GM21526 (cell line): ENCODE data around the gene SKIC8.

Experiments used
- ATAC-seq: cut with Tn5 transposase; IDR thresholded peaks from one replicate; pipeline ENCODE4 v1.9.1; 2021; ENCODE audit warnings: moderate library complexity; ENCODE audit not compliant: unreplicated experiment, low FRiP score

The SKIC8 gene

DNA sequence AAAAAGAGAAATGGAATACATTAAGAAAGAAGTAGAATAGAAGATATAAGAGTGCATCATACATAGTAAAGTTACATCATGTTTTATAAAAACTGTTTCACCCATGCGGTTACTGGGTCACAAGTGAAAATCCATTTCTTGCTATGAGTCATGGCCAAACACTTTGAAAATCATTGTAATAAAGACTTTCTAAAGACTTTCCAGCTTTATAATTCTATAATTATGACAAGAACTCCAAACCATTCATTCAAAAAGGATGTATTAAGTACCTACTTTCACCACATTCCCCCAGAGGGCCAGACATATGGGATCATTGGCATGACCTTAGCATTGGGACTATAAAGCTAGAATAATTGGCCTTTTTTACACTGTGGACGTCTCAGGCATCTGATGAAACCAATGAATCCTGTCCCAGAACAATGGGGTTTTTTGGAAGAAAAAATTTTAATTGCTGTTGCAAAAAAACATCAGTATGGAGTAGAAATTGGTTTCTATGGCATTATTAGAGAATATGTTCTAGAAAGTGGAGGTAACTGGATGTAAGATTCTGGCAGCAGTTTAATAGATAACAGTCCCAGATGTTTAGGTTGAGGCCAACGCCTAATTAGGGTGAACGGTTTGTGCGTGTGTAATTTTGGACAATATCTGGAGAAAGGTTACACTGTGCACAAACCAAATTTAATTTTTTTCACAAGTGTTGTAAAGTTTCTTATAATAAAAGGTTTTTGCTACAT, 3.3 kb upstream of the SKIC8 start:
- no peak for ATAC-seq

DNA sequence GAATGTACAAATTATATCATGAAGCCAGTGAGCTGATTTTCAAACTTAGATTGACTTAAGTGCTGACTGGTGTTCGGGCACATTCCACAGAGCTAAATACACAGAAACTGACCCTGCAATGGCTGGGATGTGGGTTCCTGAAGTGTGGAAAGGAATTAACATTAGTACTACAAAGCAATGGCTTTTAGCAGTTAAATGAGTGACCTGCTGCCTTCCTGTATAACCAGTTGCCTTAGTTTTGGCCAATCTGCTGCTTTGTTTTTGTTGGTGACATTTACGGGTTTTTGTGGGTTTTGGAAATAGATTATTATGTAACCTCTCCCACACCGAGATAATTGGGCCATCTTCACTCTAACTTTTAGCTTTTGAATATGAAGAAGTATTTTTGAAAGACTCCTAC, 2.4 kb upstream of the SKIC8 start:
- ATAC-seq, result no peak

GRCh38 chr15:78301326-78301725, 1.9 kb upstream of the SKIC8 start:
- no peak for ATAC-seq

- no peak for ATAC-seq
Measured at GRCh38 chr15:78292219-78292618, 7.2 kb downstream of the SKIC8 start.

DNA sequence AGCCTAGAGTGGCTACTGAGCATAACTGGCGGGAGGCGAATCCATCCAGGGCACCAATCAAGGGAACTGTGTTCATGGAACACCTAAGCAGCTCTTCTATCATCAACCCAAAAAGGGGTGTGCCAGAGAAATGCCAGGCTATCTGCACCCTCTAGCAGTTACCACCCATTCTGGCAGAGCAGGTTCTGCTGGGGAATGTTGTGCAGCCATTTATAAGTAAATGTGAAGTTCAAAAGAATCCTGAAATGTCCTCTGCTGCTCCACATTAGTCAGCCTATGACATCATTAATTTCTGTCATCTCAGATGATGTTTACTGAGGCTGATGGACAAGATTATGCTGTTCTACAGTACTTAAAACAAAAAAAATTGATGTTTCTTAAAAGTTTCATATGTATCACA, 7.7 kb downstream of the SKIC8 start:
- ATAC-seq, result no peak

GRCh38 chr15:78291052-78291451, 8.4 kb downstream of the SKIC8 start:
- ATAC-seq, result no peak

- no peak for ATAC-seq
Measured at GRCh38 chr15:78290222-78290621, 9.2 kb downstream of the SKIC8 start.

GRCh38 chr15:78284758-78285157, 14.7 kb downstream of the SKIC8 start:
- ATAC-seq, result no peak

DNA sequence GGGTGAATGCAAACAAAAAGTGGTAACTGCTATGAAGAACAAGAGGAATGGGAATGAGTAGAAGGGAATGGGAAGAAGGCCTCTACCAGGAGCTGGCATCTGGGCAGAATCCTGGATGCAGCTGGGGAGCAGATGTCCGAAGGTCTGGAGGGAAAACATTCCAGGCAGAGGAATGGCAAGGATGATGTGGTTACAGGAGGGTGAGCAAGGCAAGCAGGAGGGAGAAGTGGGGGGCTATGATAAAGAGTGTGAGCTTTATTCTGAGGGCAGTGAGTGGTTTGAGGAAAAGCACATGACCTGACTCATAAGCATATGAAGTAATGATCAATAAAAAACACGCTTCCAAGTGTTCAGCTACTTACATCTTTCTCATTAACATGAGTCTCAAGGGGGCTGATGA, 17.1 kb downstream of the SKIC8 start:
- ATAC-seq, result no peak

DNA sequence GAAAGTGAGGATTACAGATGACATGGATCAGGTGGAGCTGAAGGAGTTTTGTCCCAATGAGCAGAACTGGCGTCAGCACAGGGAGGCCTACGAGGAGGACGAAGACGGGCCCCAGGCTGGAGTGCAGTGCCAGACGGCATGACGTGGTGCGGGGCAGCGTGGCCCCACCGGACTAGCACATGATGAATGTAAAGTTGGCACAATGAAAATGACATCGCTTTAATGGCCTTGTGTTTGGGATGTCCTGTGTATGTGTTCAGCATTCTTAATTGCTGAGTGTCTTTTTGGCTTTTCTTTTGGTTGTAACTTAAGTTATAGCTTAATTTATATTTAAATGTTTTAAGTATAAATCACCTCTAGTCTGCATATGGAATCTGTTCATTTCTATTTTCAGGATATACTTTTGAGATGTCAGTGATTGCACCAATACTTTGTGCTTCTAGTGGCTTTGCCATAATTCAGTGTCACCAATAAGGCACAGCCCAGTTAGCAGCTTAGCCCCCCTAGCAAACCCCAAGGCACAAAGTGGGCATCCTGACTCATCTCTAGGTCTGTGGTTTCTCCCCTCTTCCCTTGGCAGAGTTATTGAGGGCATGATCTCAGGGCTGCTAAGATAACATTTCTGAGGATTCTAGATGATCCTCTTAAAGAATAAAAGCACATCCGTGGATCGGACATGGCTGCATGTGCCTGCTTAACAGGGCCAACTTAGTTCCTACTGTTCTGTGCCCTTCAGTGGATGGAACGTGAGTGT, 18.9 kb downstream of the SKIC8 start:
- ATAC-seq, result no peak

DNA sequence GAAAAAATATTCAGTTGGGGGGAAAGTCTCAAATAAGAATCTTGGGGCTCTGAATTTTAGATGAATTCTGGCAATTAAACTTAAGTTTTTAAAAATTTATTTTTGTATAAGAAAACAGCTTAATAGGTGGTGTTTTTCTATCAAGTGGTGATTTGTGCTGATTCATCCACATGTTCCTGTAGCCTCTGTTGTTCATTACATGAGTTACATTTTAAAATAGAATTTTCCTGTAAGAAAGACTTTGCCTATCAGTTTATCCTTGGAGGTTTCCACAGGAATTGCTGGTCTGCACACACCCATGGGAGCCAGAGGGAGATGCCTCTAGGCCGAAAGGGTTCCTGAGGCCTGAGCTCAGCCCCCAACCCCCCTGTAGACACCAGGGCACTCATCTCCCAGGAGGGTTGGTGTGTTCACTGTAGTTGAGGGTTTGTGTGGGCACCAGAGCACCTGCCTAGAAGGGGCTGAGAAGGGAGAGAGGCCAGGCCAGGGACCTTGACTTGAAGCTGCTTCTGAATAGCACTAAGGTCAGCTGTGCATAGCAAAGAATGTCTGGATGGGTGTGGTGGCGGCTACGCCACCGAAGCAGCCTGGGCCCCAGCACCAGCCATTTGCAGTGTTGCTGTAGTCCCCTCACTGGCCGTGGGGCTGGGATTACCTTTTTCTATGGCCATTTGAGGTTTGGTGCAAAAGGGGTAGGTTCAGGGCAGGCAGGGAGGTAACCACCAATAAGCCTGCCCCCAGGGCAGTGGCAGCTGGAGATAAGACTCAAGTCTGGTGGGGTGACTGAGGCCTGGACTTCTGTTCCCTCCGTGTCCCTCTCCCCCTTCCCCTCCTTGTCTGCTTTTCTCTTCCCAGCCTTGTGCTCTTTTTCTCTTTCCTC, 23.1 kb downstream of the SKIC8 start:
- ATAC-seq, result no peak

DNA sequence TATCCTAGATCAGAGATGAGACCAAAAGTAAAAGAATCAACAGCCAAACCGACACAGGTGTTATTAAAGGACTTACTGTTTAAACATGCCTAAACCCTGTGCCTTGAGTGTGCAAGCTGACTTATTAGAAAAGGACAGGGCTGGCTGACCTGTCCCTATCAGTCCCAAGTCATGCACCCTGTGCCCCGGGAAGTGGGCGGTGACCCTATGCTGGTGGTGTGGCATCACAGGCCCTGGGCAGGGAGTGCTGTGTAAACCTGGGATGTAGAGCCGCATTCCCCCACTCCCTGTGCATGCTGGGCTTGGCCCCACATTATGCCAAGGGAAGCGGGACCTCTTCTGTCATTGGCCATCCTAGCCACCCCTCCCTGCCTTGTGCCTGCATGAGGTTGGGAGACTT, 24.4 kb downstream of the SKIC8 start:
- no peak for ATAC-seq

DNA sequence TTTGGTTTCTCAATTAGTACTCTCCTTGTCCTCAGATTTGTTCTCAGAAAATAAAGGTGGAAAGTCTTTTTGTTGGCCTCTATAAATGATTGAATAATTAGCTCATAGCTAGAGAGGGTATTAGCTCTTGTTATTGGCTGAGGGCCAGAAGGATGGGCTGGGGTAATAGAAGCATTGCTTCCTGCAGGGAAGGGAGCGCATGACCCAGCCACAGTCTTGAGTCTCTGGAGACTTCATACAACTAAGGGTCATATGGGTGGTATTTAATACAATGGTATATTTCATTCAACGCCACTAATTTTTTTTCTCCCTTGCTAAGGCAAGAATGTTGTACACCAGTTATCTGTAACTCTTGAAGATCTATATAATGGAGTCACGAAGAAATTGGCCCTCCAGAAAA, 26.6 kb downstream of the SKIC8 start:
- ATAC-seq, result no peak

GRCh38 chr15:78272316-78272715, 27.1 kb downstream of the SKIC8 start:
- no peak for ATAC-seq

- ATAC-seq, result no peak
Measured at GRCh38 chr15:78266806-78267205, 32.6 kb downstream of the SKIC8 start.

DNA sequence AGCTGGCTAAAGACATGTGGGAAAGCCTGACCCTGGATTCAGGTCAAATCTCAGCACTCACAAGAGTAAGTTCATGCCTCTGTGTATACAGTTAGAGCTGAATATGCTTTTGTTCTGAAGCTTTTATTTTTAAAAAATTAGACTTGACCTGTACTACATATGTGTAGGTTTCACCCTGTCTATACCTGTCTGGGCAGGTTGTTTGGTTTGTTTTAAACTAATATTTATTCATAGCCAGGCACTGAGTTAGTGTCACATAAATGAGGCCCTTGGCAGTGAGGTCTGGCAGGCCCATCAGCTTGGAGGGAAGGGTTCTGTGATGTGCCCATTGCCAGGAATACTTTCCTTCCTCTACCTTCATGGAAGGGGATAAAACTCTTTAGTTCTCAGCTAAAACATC, 33.2 kb downstream of the SKIC8 start:
- no peak for ATAC-seq

DNA sequence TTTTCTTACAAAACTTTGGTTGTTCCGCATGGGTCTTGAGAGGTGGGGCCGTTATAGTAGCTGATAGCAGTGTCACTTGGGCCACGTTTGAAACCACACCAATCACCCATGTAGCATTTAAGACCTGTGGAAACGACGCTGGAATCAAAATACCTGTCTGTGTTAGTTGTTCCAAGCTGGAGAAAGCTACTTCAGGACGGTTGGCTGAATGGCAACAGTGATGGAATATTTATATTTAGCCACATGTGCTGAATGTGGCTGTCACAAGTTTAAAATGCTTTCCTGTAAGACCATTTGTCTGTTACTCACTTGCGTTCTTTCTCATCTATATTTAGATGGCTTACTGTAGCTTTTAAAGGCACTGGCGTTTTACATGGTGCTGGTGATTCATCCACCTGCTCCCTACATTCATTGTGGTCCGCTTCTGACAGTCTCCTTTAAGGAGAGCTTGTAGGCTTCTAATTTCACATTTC, 33.6 kb downstream of the SKIC8 start:
- ATAC-seq, result no peak

DNA sequence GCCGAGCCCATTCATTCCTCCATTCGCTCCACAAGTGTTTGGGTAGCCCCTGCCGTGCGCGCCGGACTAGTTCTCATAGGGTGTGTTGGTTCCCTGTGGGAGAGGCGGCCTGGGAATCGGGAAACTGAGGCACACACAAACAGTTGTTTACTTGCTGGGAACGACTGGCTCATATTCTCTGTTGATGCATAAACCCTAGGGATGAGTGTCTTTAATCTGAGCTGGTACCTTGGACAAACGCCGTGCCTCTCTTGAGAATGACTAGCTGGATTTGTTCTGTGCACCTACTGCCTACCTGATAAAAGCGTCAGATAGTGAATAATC, 34.3 kb downstream of the SKIC8 start:
- ATAC-seq, result no peak

GRCh38 chr15:78264304-78265136, 34.9 kb downstream of the SKIC8 start, which contains the start of gene DNAJA4:
DNAJA4 (plus strand) TSS chr15:78264562; CDS start chr15:78264764, 202 bp downstream.
- ATAC-seq, result no peak

GRCh38 chr15:78263907-78264303, 35.5 kb downstream of the SKIC8 start:
- ATAC-seq, result no peak
